KMS-11 (cell line): ENCODE data around the gene MDM4.

Source experiments
- H2AFZ ChIP-seq: fragments of 200-600 bp; sonication (generic); 2 replicates; pipeline ENCODE4 v1.6.1; 2016; ENCODE audit warnings: antibody characterized with exemption, mixed run types, low read depth
- H3K27ac ChIP-seq: fragments of 200-600 bp; sonication (generic); 2 replicates; pipeline ENCODE4 v1.6.1; 2016; ENCODE audit warnings: mild to moderate bottlenecking, mixed run types
- H3K27me3 ChIP-seq: fragments of 200-600 bp; sonication (generic); 2 replicates; pipeline ENCODE4 v1.6.1; 2017; ENCODE audit warnings: mild to moderate bottlenecking, low read depth, mixed run types, moderate library complexity; ENCODE audit not compliant: insufficient read depth
- H3K36me3 ChIP-seq: fragments of 200-600 bp; sonication (generic); 2 replicates; pipeline ENCODE4 v1.6.1; 2017; ENCODE audit warnings: mild to moderate bottlenecking, mixed run types; ENCODE audit not compliant: insufficient read depth
- H3K4me1 ChIP-seq: fragments of 200-600 bp; sonication (generic); 2 replicates; pipeline ENCODE4 v1.6.1; 2016; ENCODE audit warnings: mild to moderate bottlenecking, low read depth, mixed run types; ENCODE audit not compliant: poor library complexity, severe bottlenecking
- H3K4me2 ChIP-seq: fragments of 200-600 bp; sonication (generic); 2 replicates; pipeline ENCODE4 v1.7.0; 2016; ENCODE audit warnings: mild to moderate bottlenecking, mixed run types
- H3K4me3 ChIP-seq: fragments of 200-600 bp; sonication (generic); IDR thresholded peaks from 2 replicates; pipeline ENCODE4 v1.6.1; 2017; ENCODE audit warnings: low read depth, low read length, mixed read lengths; ENCODE audit not compliant: insufficient read depth
- H3K79me2 ChIP-seq: fragments of 200-600 bp; sonication (generic); 2 replicates; pipeline ENCODE4 v1.6.1; 2016; ENCODE audit warnings: low read depth, mixed run types; ENCODE audit not compliant: insufficient read depth
- H3K9ac ChIP-seq: fragments of 200-600 bp; sonication (generic); 2 replicates; pipeline ENCODE4 v1.6.1; 2016; ENCODE audit warnings: mild to moderate bottlenecking, mixed run types
- H4K20me1 ChIP-seq: fragments of 200-600 bp; sonication (generic); 2 replicates; pipeline ENCODE4 v1.6.1; 2016; ENCODE audit warnings: mild to moderate bottlenecking, mixed run types; ENCODE audit not compliant: insufficient read depth
- CTCF ChIP-seq: fragments of 200-600 bp; sonication (generic); conservative IDR thresholded peaks from 2 replicates; pipeline ENCODE4 v1.6.1; 2017; ENCODE audit warnings: low read depth, mild to moderate bottlenecking, antibody characterized with exemption, low read length, moderate library complexity, mixed read lengths

MDM4 gene

DNA sequence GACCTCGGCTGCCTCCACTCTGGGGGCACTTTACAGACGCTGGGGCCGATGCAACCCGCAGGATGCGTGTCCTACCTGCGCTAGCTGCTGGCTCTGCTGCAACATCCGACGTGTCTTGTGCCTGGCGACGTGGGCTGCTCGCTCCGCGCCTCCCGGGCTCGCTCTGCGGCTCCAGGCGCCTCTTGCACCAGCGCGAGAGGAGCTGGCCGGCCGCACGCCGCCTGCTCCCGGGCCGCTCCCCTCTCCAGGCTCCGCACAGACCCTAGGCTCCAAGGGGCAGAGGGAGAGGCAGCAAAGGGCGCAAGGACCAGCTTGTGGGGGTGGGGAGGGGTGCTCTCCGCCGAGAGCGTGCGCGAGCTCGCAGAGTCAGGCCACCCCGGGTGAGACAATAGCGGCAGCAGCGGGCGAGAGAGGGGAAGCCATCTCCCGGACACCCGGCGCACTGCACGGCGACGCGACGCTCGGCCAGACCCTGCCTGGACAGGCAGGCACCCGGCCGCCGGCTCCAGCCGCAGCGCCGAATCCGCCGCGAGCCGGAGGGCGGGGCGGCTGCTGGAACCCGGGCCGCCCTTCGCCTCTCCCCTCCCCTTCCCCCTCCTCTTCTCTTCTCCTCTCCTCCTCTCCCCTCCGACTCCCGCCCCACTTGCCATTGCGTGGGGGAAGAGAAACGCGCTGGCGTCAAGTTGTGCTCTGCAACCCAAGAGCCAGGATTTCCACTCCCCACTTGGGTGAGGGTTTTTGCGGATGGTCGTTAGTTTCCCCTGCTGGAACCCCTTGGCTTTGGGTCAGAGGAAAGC, 21.7 kb upstream of the MDM4 start, which contains the start of gene PIK3C2B:
Gene PIK3C2B, minus strand, starts transcription at position 525 of the 797 bp plus-strand sequence. CDS start 25,003 bp downstream, outside the sequence.
- H3K36me3 ChIP-seq, result no peaks in the 10 kb centered on the region
- peaks cover 4% of the 10 kb centered on the region; the same call in 1 of the 2 replicates for H3K79me2 ChIP-seq
- TF ChIP-seq CTCF, result 0 out of 2 replicates have a peak, but pooled peaks have one; percentile 11
- H2AFZ ChIP-seq, result peak within 1 kb of the TSS; percentile 94
- H3K4me2 ChIP-seq, result peak within 1 kb of the TSS; percentile 96
- H3K4me3 ChIP-seq, result peak within 1 kb of the TSS; percentile 94
- H3K4me1 ChIP-seq, result peaks cover 18% of the 10 kb centered on the region
- peak within 1 kb of the TSS; percentile 78 for H3K9ac ChIP-seq
- H3K27me3 ChIP-seq, result no peaks in the 10 kb centered on the region
- H4K20me1 ChIP-seq, result no peaks in the 10 kb centered on the region
- peak within 1 kb of the TSS; percentile 80 for H3K27ac ChIP-seq

GRCh38 chr1:204495078-204495753, 21.0 kb upstream of the MDM4 start:
- no peak for TF ChIP-seq CTCF
- Histone ChIP-seq H3K9ac (peak overlapping the region; percentile 78; the same call in 1 of the 2 replicates), H3K27ac (peak overlapping the region; percentile 80; the same call in 1 of the 2 replicates), H3K4me3 (peak overlapping the region; percentile 84), H4K20me1 (no peaks in the 10 kb centered on the region), H3K79me2 (peaks cover 4% of the 10 kb centered on the region; the same call in 1 of the 2 replicates), H3K4me1 (peaks cover 18% of the 10 kb centered on the region), H3K36me3 (no peaks in the 10 kb centered on the region), H2AFZ (peak overlapping the region; percentile 94), H3K4me2 (peak overlapping the region; percentile 64), H3K27me3 (no peaks in the 10 kb centered on the region)

DNA sequence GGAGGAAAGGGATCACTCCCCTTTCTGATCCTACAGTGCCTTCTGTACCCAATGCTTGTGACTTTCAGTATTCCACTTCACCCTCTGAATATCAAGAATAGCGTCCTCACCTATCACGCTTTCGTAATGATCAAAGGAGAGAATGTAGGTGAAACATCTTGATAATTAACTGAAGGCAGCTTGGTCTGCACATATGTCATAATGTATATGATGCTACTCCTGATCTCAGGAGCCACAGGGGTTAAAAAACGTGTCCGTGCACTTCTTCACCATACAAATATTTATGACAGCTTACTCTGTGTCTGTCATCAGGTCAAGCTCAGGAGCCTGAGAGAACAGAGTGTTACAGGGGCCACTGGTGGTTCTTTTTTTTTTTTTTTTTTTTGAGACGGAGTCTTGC, 20.4 kb upstream of the MDM4 start:
- H3K9ac ChIP-seq, result no peak overlapping the region
- H3K4me2 ChIP-seq, result peak overlapping the region; percentile 64
- H3K79me2 ChIP-seq, result peaks cover 4% of the 10 kb centered on the region; the same call in 1 of the 2 replicates
- peak overlapping the region; percentile 94; the same call in 1 of the 2 replicates for H2AFZ ChIP-seq
- no peak for TF ChIP-seq CTCF
- H3K4me3 ChIP-seq, result no peak overlapping the region
- H3K36me3 ChIP-seq, result no peaks in the 10 kb centered on the region
- no peaks in the 10 kb centered on the region for H3K27me3 ChIP-seq
- H3K4me1 ChIP-seq, result peaks cover 18% of the 10 kb centered on the region
- no peak overlapping the region for H3K27ac ChIP-seq
- no peaks in the 10 kb centered on the region for H4K20me1 ChIP-seq

DNA sequence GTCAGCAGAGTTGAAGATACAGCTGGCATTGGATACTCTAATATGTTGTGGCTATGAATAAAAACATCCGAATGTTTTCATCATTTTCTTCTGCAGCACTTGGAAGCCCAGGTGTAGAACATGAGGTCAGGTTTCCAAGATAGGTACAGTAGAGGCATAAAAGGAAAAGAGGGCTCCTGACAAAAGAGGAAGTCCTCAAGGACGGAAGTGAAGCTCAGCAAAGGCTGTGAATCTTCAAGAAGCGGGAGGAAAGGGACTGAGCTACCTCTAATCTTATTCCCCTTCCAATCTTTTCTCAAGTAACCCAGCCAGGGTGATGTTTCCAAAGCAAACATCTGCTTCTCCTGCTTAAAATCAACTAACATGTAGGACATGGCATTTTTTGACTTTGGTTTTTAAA, 17.2 kb upstream of the MDM4 start:
- no peak overlapping the region for H3K27ac ChIP-seq
- no peak overlapping the region for H3K9ac ChIP-seq
- no peak overlapping the region for H3K4me3 ChIP-seq
- no peak overlapping the region for H3K4me2 ChIP-seq
- no peaks in the 10 kb centered on the region for H3K79me2 ChIP-seq
- H4K20me1 ChIP-seq, result no peaks in the 10 kb centered on the region
- no peaks in the 10 kb centered on the region for H3K36me3 ChIP-seq
- peaks cover 15% of the 10 kb centered on the region for H3K4me1 ChIP-seq
- H3K27me3 ChIP-seq, result no peaks in the 10 kb centered on the region
- no peak overlapping the region for H2AFZ ChIP-seq
- no peak for TF ChIP-seq CTCF
